HG03196 (cell line): Measurements from ENCODE around the gene COX8A.

Experiments
- ATAC-seq: cut with Tn5 transposase; IDR thresholded peaks from one replicate; pipeline ENCODE4 v1.9.1; 2021; ENCODE audit not compliant: unreplicated experiment

The COX8A gene

DNA sequence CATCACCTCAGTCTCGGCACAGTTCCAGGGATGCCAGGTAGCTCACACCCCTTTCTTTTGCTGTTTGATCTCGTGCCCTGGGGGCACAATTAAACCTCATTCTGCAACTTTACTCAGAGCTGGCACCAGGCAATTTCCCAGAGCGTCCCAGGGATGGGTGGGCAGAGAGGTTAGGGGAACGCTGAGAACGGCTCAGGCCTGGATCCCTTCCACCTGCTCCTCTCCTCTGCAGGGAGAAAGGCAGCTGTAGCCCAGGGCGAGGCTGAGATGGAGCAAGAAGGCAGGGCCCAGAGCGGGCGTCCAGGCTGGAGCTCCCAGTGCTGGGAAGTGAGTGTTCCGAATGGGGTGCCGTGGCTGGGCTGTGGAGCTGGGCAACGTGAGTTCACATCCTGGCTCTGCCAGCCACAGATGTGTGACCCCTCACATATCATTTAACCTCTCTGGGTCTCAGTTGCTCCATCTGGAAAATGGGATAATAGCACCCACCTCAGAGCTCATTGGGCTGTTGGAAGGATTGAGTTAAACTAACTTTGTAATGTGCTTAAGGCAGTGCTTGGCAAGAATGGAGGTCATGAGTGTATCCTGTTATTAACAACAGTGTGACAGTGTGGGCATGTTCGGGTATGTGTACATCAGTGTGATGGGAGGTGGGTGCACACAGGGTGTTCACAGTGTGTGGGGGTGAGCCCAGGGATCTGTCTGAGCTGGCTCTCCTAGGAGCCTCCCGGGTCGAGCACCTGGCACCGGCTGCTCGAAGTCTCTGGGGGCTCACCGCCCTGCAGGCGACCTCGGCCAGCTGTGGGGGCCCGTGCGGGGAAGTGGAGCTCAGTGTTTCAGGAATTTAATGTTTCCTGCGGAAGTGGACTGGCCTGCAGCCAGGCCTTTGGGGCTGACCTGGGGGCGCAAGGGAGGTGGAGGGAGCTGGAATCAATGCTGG is 27.3 kb downstream of the COX8A start:
- ATAC-seq, result no peak

DNA sequence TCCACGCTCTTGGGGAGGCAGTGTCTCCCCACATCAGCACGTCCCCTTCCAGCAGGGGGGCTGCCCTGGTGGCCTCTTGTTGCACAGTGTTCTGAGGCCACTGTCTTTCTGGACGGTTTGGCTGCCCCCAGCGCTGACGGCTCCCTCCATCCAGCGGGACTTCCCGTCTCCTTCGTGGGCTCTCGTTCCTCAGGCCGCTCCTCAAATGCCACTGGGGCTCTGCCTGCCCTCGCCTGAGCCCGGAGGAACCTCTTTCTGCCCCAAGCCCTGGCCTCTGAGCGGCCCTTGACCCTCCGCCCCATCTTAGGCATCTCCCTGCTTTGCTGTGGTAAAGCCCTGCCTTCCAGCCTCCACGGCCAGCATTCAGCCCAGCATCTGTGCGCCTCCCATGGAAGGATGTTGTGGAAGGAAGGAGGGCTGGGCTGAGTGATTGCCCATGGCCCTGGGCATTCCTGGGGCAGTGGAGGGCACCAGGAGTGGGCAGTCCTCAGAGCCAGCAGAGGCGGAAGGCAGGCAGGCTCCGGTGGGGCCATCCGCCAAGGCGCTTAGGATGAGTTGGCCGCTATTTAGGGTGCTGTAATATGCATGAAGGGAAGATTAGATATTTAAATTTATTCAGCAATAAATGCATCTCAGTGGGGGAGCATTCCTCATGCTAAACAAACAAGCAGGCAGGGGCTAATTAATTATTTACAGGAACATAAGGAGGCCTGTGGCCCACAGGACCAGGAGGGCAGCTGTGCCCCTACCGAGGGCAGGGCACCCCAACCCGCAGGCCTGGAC is 29.6 kb downstream of the COX8A start:
- no peak for ATAC-seq

DNA sequence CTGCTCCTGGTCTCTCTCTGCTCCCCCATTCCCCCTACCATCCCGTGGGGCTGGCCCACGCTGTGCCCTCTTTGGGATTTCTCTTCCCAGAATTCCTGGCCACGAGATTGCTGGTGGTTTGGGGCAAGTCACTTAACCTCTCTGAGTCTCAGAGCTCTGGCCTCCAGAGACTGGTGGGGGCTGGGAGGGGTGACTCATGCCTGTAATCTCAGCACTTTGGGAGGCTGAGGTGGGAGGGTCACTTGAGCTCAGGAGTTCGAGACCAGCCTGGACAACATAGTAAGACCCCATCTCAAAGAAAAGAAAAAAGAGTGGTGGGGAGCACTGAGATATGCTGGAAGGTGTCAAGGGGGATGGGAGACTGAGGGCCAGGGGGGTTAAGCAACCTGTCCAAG is 30.2 kb downstream of the COX8A start:
- no peak for ATAC-seq

- no peak for ATAC-seq
These were observed 31.3 kb downstream of the COX8A start for GRCh38 chr11:64005691-64006090.

GRCh38 chr11:64006398-64006797 is 32.0 kb downstream of the COX8A start:
- no peak for ATAC-seq

GRCh38 chr11:64007160-64007628 is 32.8 kb downstream of the COX8A start:
- no peak for ATAC-seq

GRCh38 chr11:64007629-64008282 is 33.3 kb downstream of the COX8A start:
- ATAC-seq, result no peak

DNA sequence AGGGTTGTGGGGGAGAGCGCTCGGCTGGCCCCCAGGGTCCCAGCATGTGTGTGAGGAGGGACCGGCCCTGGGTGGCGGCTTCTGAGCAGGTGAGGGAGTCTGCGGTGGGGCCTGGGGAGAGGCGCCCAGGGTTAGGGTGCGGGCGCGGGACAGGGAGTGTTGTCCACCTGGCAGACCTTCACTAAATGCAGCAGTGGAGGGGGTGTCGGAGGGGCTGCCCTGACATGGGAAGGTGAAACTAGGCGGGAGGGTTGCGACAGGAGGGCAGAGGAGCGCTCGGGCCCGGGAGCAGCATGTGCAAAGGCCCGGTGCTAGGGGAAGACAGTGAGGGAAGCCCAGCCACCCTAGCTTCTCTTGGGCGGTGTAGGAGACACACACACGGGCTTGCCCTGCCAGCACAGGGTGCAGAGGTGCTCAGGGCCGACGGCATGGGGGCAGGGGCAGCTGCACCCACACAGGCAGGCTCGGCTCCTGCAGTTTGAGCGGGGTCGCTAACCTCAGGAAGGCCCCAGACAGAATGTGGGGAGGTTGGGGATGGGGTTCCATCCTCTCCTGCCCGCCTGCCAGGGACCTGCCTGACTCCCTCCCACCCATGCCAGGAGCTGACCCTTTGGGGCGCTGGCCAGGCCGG is 34.0 kb downstream of the COX8A start:
- no peak for ATAC-seq

DNA sequence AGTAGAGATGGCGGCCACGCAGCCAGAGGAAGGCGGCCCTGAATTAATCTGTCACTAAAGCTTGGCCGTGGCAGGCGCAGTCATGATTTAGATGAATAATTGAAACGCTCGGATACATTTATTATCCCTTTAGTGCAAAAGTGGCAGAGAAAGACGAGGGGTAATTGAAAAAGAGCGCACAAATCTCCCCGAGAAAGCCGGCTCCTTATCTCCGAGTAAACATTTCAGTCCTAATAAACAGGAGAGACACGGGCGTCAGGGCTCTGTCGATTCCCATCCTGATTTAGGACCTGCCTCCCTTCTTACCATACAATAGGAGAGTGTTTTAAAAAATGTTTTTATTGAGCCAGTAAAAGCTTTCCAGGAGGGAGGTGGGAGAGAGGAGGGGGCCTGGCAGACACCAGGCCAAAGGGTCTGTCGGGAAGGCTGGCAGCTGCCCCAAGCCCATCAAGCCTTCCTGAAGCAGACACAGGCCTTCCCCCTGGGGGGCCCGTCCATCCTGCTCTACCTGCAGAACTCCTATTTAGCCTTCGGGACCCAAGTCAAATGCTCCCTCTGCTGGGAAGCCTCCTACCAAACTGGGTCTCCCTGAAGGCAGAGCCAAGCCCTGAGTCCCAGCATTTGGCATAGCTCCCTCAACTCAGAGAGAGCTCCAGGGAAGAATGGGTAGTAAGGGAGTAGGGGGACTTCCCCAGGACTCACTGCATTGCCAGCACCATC is 34.7 kb downstream of the COX8A start:
- ATAC-seq, result no peak

GRCh38 chr11:64009710-64010109 is 35.3 kb downstream of the COX8A start:
- ATAC-seq, result no peak

DNA sequence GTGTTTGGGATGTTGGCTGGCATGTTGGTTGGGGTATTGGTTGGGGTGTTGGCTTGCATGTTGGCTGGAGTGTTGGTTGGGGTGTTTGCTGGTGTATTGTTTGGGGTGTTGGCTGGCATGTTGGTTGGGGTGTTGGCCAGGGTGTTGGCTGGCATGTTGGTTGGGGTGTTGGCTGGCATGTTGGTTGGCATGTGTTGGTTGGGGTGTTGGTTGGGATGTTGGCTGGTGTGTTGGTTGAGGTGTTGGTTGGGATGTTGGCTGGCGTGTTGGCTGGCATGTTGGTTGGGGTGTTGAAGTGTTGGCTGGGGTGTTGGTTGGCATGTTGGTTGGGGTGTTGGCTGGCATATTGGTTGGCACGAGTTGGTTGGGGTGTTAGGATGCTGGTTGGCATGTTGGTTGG is 36.4 kb downstream of the COX8A start:
- ATAC-seq, result no peak

GRCh38 chr11:64011371-64011770 is 37.0 kb downstream of the COX8A start:
- ATAC-seq, result no peak

GRCh38 chr11:64013141-64013896 is 38.9 kb downstream of the COX8A start:
- ATAC-seq, result no peak

DNA sequence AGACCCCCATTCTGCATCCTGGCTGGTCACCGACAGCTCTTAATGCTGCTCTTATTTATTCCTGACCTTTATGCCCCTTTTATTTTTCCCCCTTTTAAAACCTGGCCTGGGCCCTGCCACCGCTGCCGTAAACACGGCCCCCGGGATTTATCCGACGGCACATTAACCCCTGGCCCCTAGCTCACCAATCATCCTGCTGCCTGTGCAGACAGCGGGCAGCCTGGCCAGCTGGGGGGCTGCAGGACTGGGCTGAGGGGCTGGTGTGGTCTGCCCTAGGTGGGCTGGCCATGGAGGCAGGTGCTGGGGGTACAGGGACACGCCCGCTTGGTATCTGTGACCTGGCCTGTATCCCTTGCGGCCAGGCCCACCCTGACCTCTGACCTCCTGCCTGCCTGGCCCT is 39.9 kb downstream of the COX8A start:
- no peak for ATAC-seq

DNA sequence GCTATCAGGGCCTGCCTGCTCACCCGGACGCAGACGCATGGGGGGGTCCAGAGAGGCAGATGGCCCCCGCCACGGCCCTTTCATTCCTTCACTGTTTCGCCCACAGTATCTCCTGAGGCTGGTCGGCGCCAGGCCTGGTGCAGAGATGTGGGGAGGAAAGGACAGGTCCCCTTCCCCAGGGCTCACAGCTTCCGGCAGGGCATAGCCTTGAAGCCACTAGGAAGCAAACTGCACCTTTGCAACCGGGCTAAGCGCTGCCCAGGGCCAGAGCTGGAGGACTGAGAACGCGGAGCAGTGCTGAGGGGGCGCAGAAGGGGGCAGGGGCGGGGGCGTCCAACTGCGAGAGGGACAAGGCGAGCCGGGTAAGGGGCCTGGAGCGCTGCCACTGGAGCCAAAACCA is 41.1 kb downstream of the COX8A start:
- no peak for ATAC-seq

GRCh38 chr11:64015935-64016845 is 41.8 kb downstream of the COX8A start:
- no peak for ATAC-seq

- ATAC-seq, result no peak
These were observed 43.5 kb downstream of the COX8A start for GRCh38 chr11:64017945-64018224.

DNA sequence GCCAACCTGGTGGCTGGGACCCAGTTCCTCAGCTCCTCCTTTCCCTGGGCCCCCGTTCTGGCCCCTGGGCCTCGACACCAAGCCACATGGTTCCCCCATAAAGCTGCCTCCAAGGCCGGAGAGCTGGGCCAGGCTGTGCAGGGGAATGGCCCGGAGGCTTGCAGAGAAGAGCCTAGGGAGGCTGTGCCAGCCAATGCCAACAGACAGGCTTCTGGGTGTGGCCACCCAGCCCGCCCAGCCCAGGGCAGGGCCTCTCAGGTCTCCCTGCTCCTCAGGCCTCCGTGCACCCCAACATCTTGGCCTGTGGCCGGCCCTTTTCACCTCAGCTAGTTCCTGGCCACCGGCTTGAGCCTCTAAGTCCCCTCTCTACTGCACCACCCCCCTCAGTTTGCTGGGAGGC is 43.9 kb downstream of the COX8A start:
- no peak for ATAC-seq
